ENCODE results near the gene MYO1D.

MYO1D gene

GRCh38 chr17:32488177-32488542 is 388.8 kb downstream of the MYO1D start:
- no peak for DNase-seq (ENCODE audit: low read depth in 2 of 2)

GRCh38 chr17:32487473-32488176 is 389.3 kb downstream of the MYO1D start:
- no peak for DNase-seq (ENCODE audit: low read depth in 2 of 2)

GRCh38 chr17:32486701-32487472 is 390.0 kb downstream of the MYO1D start, which contains the start of gene CDK5R1:
CDK5R1 (plus strand) TSS chr17:32486993; CDS start chr17:32487621, 628 bp downstream.
- no peak for DNase-seq (ENCODE audit: low read depth in 2 of 2)

GRCh38 chr17:32486111-32486700 is 390.7 kb downstream of the MYO1D start:
- DNase-seq (ENCODE audit: low read depth in 2 of 2): no peak

GRCh38 chr17:32485261-32486110 is 391.4 kb downstream of the MYO1D start:
- no peak for DNase-seq (ENCODE audit: low read depth in 2 of 2)

- no peak for DNase-seq (ENCODE audit: low read depth in 2 of 2)
These were observed 392.3 kb downstream of the MYO1D start for GRCh38 chr17:32484628-32485027.

- DNase-seq (ENCODE audit: low read depth in 2 of 2): no peak
These were observed 392.9 kb downstream of the MYO1D start for GRCh38 chr17:32484041-32484461.

- peak in 1 of 2 experiments; percentile 49 for DNase-seq (ENCODE audit: low read depth in 2 of 2)
These were observed 393.4 kb downstream of the MYO1D start for GRCh38 chr17:32483451-32484019.

- no peak for DNase-seq (ENCODE audit: low read depth in 2 of 2)
These were observed 394.2 kb downstream of the MYO1D start for GRCh38 chr17:32482568-32483320.

- DNase-seq (ENCODE audit: low read depth in 2 of 2): no peak
These were observed 395.7 kb downstream of the MYO1D start for GRCh38 chr17:32481193-32481592.

- no peak for DNase-seq (ENCODE audit: low read depth in 2 of 2)
These were observed 397.8 kb downstream of the MYO1D start for GRCh38 chr17:32479074-32479617.

- DNase-seq (ENCODE audit: low read depth in 2 of 2): no peak
These were observed 399.7 kb downstream of the MYO1D start for GRCh38 chr17:32477220-32477619.

- no peak for DNase-seq (ENCODE audit: low read depth in 2 of 2)
These were observed 401.7 kb downstream of the MYO1D start for GRCh38 chr17:32475258-32475657.

- no peak for DNase-seq (ENCODE audit: low read depth in 2 of 2)
These were observed 405.3 kb downstream of the MYO1D start for GRCh38 chr17:32471652-32472051.

- no peak for DNase-seq (ENCODE audit: low read depth in 2 of 2)
These were observed 406.3 kb downstream of the MYO1D start for GRCh38 chr17:32470405-32471167.

- no peak for DNase-seq (ENCODE audit: low read depth in 2 of 2)
These were observed 409.0 kb downstream of the MYO1D start for GRCh38 chr17:32467949-32468348.

- no peak for DNase-seq (ENCODE audit: low read depth in 2 of 2)
These were observed 412.6 kb downstream of the MYO1D start for GRCh38 chr17:32464374-32464773.

GRCh38 chr17:32463304-32463703 is 413.6 kb downstream of the MYO1D start:
- DNase-seq (ENCODE audit: low read depth in 2 of 2): no peak

- DNase-seq (ENCODE audit: low read depth in 2 of 2): no peak
These were observed 414.9 kb downstream of the MYO1D start for GRCh38 chr17:32461853-32462617.
